Testis (tissue), 2 donors: ENCODE results near the gene PIM2.

Experiments
- CTCF ChIP-seq, 3 experiments: fragments of 450-650 bp in 2 of 3; fragments of 200-600 bp in 1 of 3; sonication (generic) in 1 of 3; IDR thresholded peaks; one replicate each; pipeline ENCODE4 v1.5.1; 2016 to 2019; ENCODE audit warnings: antibody characterized with exemption in 3 of 3, mild to moderate bottlenecking in 2 of 3, moderate library complexity in 1 of 3
- POLR2A ChIP-seq: fragments of 450-650 bp; IDR thresholded peaks from one replicate; pipeline ENCODE4 v1.6.1; 2017; ENCODE audit warnings: antibody characterized with exemption, mild to moderate bottlenecking, moderate library complexity

GRCh38 chrX:48918643-48919340, at the start of gene PIM2:
- TF ChIP-seq CTCF (IDR thresholded peaks at IDR 0.05) (no peak), POLR2A (peak; percentile 82)
